A673 (cell line): ENCODE data around the gene OMG. TPM values are rescaled to one million over a fixed set of nuclear protein-coding genes. Genes with fewer than 3 reads are reported as not detected.

Source experiments
- BruUV-seq: library from RNA; stranded (reverse); fragments of 400-500 nt; replicated peaks from 2 replicates; lab custom pipeline; 2021; lab: Mats Ljungman, UMichigan
- CTCF ChIA-PET: fragments of 300-600 bp; sonication (Branson Sonifier 250); formaldehyde crosslinking; loops from one replicate; lab custom pipeline; 2022; ENCODE audit warnings: antibody characterized with exemption; lab: Charles Lee
- POLR2A ChIA-PET: fragments of 300-600 bp; sonication (Branson Sonifier 250); formaldehyde crosslinking; loops from one replicate; lab custom pipeline; 2022; ENCODE audit warnings: antibody characterized with exemption; ENCODE audit not compliant: low non-redundant PET; lab: Charles Lee
- DNase-seq: peaks from one replicate; pipeline ENCODE4 v3.0.0-alpha.2; 2015; ENCODE audit warnings: low spot score
- H3K27ac ChIP-seq: fragments of 200-600 bp; sonication (generic); 2 replicates; pipeline ENCODE4 v1.5.1; 2016; ENCODE audit warnings: mixed run types, low read depth, mild to moderate bottlenecking, mixed read lengths, antibody characterized with exemption, low read length; ENCODE audit not compliant: poor library complexity, severe bottlenecking
- H3K27me3 ChIP-seq: fragments of 200-600 bp; sonication (generic); replicated peaks from 2 replicates; pipeline ENCODE4 v1.6.1; 2017; ENCODE audit warnings: mixed run types, low read depth, mild to moderate bottlenecking, mixed read lengths, antibody characterized with exemption, low read length; ENCODE audit not compliant: insufficient read depth, poor library complexity
- H3K36me3 ChIP-seq: fragments of 200-600 bp; sonication (generic); 2 replicates; pipeline ENCODE4 v1.6.1; 2016; ENCODE audit warnings: mixed run types, mild to moderate bottlenecking, mixed read lengths, antibody characterized with exemption, low read length; ENCODE audit not compliant: insufficient read depth, poor library complexity, severe bottlenecking
- H3K4me1 ChIP-seq: fragments of 200-600 bp; sonication (generic); 2 replicates; pipeline ENCODE4 v1.6.1; 2017; ENCODE audit warnings: mixed run types, mild to moderate bottlenecking, mixed read lengths, antibody characterized with exemption, low read length; ENCODE audit not compliant: insufficient read depth, poor library complexity, severe bottlenecking
- H3K4me3 ChIP-seq: fragments of 200-600 bp; sonication (generic); 2 replicates; pipeline ENCODE4 v1.5.1; 2016; ENCODE audit warnings: low read depth, mixed run types, mild to moderate bottlenecking, mixed read lengths, low read length; ENCODE audit not compliant: poor library complexity, severe bottlenecking
- H3K9me3 ChIP-seq: fragments of 200-600 bp; sonication (generic); 2 replicates; pipeline ENCODE4 v1.6.1; 2016; ENCODE audit warnings: mixed run types, low read depth, mild to moderate bottlenecking, mixed read lengths, antibody characterized with exemption, low read length; ENCODE audit not compliant: poor library complexity, severe bottlenecking
- CTCF ChIP-seq: fragments of 300-800, 200-600 bp; sonication (generic); conservative IDR thresholded peaks from 2 replicates; pipeline ENCODE4 v1.5.1; 2017; ENCODE audit warnings: low read depth, mild to moderate bottlenecking, antibody characterized with exemption, low read length, moderate library complexity, mixed read lengths
- EZH2 ChIP-seq: fragments of 200-600 bp; sonication (generic); IDR thresholded peaks from 2 replicates; pipeline ENCODE4 v1.6.1; 2017; ENCODE audit warnings: borderline replicate concordance, low read depth, mild to moderate bottlenecking, mixed read lengths, antibody characterized with exemption, low read length; ENCODE audit not compliant: poor library complexity, severe bottlenecking
- intact Hi-C: fragments of 100-400 bp; cut with micrococcal nuclease; formaldehyde crosslinking; loops from one replicate; pipeline ENCODE4 v1.10.0; 2022; ENCODE audit not compliant: unreplicated experiment
- total RNA-seq: library from RNA; stranded (reverse); gene quantifications from 2 replicates; pipeline ENCODE4 v1.2.3, GENCODE V29; 2021

Gene OMG
- total RNA-seq, 1 experiment from 2014 or later = not detected

- DNase-seq = no peak
- intact Hi-C loops = no loop called here
- ChIA-PET CTCF (no interaction called here), POLR2A (no interaction called here)
- no peaks in the 10 kb centered on the region for H3K9me3 ChIP-seq
- H3K27ac ChIP-seq = no peak overlapping the region
- no peaks in the 10 kb centered on the region for H3K27me3 ChIP-seq
- TF ChIP-seq EZH2 (no peak), CTCF (no peak)
- no TSS peak for BruUV-seq
- no peaks in the 10 kb centered on the region for H3K36me3 ChIP-seq
- H3K4me3 ChIP-seq = no peak overlapping the region
- H3K4me1 ChIP-seq = peaks cover 6% of the 10 kb centered on the region
These were observed 21.9 kb downstream of the OMG start for GRCh38 chr17:31275116-31275515.

GRCh38 chr17:31274252-31274651 is 22.8 kb downstream of the OMG start:
- TF ChIP-seq CTCF (no peak), EZH2 (no peak)
- POLR2A ChIA-PET = no interaction called here
- BruUV-seq = no TSS peak
- peaks cover 6% of the 10 kb centered on the region for H3K4me1 ChIP-seq
- H3K36me3 ChIP-seq = no peaks in the 10 kb centered on the region
- CTCF ChIA-PET = no interaction called here
- no peaks in the 10 kb centered on the region for H3K27me3 ChIP-seq
- intact Hi-C loops = no loop called here
- no peak overlapping the region for H3K4me3 ChIP-seq
- no peak overlapping the region for H3K27ac ChIP-seq
- peak; percentile 3 for DNase-seq
- no peaks in the 10 kb centered on the region for H3K9me3 ChIP-seq

GRCh38 chr17:31273516-31273915 is 23.5 kb downstream of the OMG start:
- TF ChIP-seq CTCF (no peak), EZH2 (no peak)
- H3K27ac ChIP-seq = peak overlapping the region; percentile 48
- no peaks in the 10 kb centered on the region for H3K27me3 ChIP-seq
- H3K36me3 ChIP-seq = no peaks in the 10 kb centered on the region
- peak; percentile 8 for DNase-seq
- BruUV-seq = no TSS peak
- H3K9me3 ChIP-seq = no peaks in the 10 kb centered on the region
- intact Hi-C loops = no loop called here
- CTCF ChIA-PET = no interaction called here
- H3K4me3 ChIP-seq = no peak overlapping the region
- POLR2A ChIA-PET = no interaction called here
- peaks cover 6% of the 10 kb centered on the region for H3K4me1 ChIP-seq
